Skin epidermis (tissue), 12 donors: Measurements from ENCODE around the gene TAS2R10.

Source experiments
- H3K27ac ChIP-seq, 21 experiments: fragments of 200-600 bp; sonication (generic) in 11 of 21; one replicate each; pipeline ENCODE4 v1.5.0; 2020; ENCODE audit warnings: mild to moderate bottlenecking in 3 of 21, inconsistent platforms in 2 of 21, moderate library complexity in 2 of 21
- H3K4me3 ChIP-seq, 7 experiments: fragments of 200-600 bp; sonication (generic) in 2 of 7; one replicate each; pipeline ENCODE4 v1.5.0; 2020; ENCODE audit warnings: inconsistent platforms in 2 of 7, mild to moderate bottlenecking in 2 of 7, moderate library complexity in 1 of 7

Gene TAS2R10

GRCh38 chr12:10826258-10826657, at the start of gene TAS2R10:
Gene TAS2R10, minus strand, starts transcription at chr12:10826358. Its CDS starts 89 bp downstream, at chr12:10826269.
- H3K27ac ChIP-seq = no peak within 1 kb of the TSS
- no peak within 1 kb of the TSS for H3K4me3 ChIP-seq

- Histone ChIP-seq H3K27ac (no peak overlapping the region), H3K4me3 (no peak overlapping the region)
Measured at GRCh38 chr12:10873378-10873777, 47.2 kb upstream of the TAS2R10 start.

GRCh38 chr12:10867381-10867780, 41.2 kb upstream of the TAS2R10 start:
- Histone ChIP-seq H3K27ac (no peak overlapping the region), H3K4me3 (no peak overlapping the region)

- no peak overlapping the region for H3K4me3 ChIP-seq
- no peak overlapping the region for H3K27ac ChIP-seq
Measured at GRCh38 chr12:10863512-10864218, 37.5 kb upstream of the TAS2R10 start.

GRCh38 chr12:10861366-10861765, 35.2 kb upstream of the TAS2R10 start:
- H3K27ac ChIP-seq = no peak overlapping the region
- no peak overlapping the region for H3K4me3 ChIP-seq

GRCh38 chr12:10855807-10856206, 29.6 kb upstream of the TAS2R10 start:
- no peak overlapping the region for H3K4me3 ChIP-seq
- H3K27ac ChIP-seq = no peak overlapping the region

GRCh38 chr12:10853776-10854175, 27.6 kb upstream of the TAS2R10 start:
- Histone ChIP-seq H3K4me3 (no peak overlapping the region), H3K27ac (no peak overlapping the region)

- no peak overlapping the region for H3K4me3 ChIP-seq
Measured at GRCh38 chr12:10851243-10851858, 25.2 kb upstream of the TAS2R10 start.

GRCh38 chr12:10849425-10849878, 23.3 kb upstream of the TAS2R10 start, which contains the start of gene PRR4:
Gene PRR4, minus strand, starts transcription at chr12:10849475. Its CDS starts 38 bp downstream, at chr12:10849437.
- no peak within 1 kb of the TSS for H3K4me3 ChIP-seq
- no peak within 1 kb of the TSS for H3K27ac ChIP-seq

More at GRCh38 chr12:10851243-10851858, 25.2 kb upstream of the TAS2R10 start:
- H3K27ac ChIP-seq = no peak overlapping the region

- no peak overlapping the region for H3K4me3 ChIP-seq
- H3K27ac ChIP-seq = no peak overlapping the region
Measured at GRCh38 chr12:10847744-10848143, 21.6 kb upstream of the TAS2R10 start.

- no peak overlapping the region for H3K27ac ChIP-seq
- H3K4me3 ChIP-seq = no peak overlapping the region
Measured at GRCh38 chr12:10842862-10843261, 16.7 kb upstream of the TAS2R10 start.

GRCh38 chr12:10838461-10838860, 12.3 kb upstream of the TAS2R10 start:
- Histone ChIP-seq H3K4me3 (no peak overlapping the region), H3K27ac (no peak overlapping the region)

GRCh38 chr12:10829994-10830393, 3.8 kb upstream of the TAS2R10 start:
- no peak overlapping the region for H3K4me3 ChIP-seq
- H3K27ac ChIP-seq = no peak overlapping the region

- Histone ChIP-seq H3K27ac (no peak overlapping the region), H3K4me3 (no peak overlapping the region)
Measured at GRCh38 chr12:10824957-10825356, 1.2 kb downstream of the TAS2R10 start.

GRCh38 chr12:10811883-10812536, 14.1 kb downstream of the TAS2R10 start:
- H3K4me3 ChIP-seq = no peak overlapping the region

GRCh38 chr12:10810068-10810467, 16.1 kb downstream of the TAS2R10 start, which contains the start of gene TAS2R9:
Gene TAS2R9, minus strand, starts transcription at chr12:10810168. Its CDS starts 93 bp downstream, at chr12:10810075.
- no peak within 1 kb of the TSS for H3K27ac ChIP-seq
- H3K4me3 ChIP-seq = no peak within 1 kb of the TSS

More at GRCh38 chr12:10811883-10812536, 14.1 kb downstream of the TAS2R10 start:
- no peak overlapping the region for H3K27ac ChIP-seq

- no peak within 1 kb of the TSS for H3K4me3 ChIP-seq
- no peak within 1 kb of the TSS for H3K27ac ChIP-seq
Measured at GRCh38 chr12:10807186-10807585, 19.0 kb downstream of the TAS2R10 start, which contains the start of gene TAS2R8. Gene TAS2R8, minus strand, starts transcription at chr12:10807286. Its CDS starts 306 bp downstream, at chr12:10806980.

GRCh38 chr12:10802587-10802986, 23.6 kb downstream of the TAS2R10 start, which contains the start of gene TAS2R7:
Gene TAS2R7, minus strand, starts transcription at chr12:10802627. Its CDS starts 57 bp downstream, at chr12:10802570.
- Histone ChIP-seq H3K27ac (no peak within 1 kb of the TSS), H3K4me3 (no peak within 1 kb of the TSS)

- no peak overlapping the region for H3K27ac ChIP-seq
- no peak overlapping the region for H3K4me3 ChIP-seq
Measured at GRCh38 chr12:10801741-10802140, 24.4 kb downstream of the TAS2R10 start.

GRCh38 chr12:10794222-10794621, 31.9 kb downstream of the TAS2R10 start:
- Histone ChIP-seq H3K27ac (no peak overlapping the region), H3K4me3 (no peak overlapping the region)
